Body of pancreas (tissue), 4 donors: ENCODE measurements around the gene ZNF146.

ENCODE experiments used
- CTCF ChIP-seq, 7 experiments: fragments of 450-650 bp in 4 of 7; fragments of 200-600 bp in 3 of 7; sonication (generic) in 3 of 7; IDR thresholded peaks; one replicate each; pipeline ENCODE4 v1.5.1; 2016 to 2019; ENCODE audit warnings: antibody characterized with exemption in 7 of 7
- POLR2A ChIP-seq, 3 donors: fragments of 450-650 bp; IDR thresholded peaks; one replicate each; pipeline ENCODE4 v1.6.1; 2016; ENCODE audit warnings: antibody characterized with exemption in 3 of 3, mild to moderate bottlenecking in 2 of 3

GRCh38 chr19:36258028-36258875 lies 43.3 kb downstream of the ZNF146 start:
- TF ChIP-seq CTCF (IDR thresholded peaks at IDR 0.05) (no peak), POLR2A (IDR thresholded peaks at IDR 0.05) (no peak)
